HG02973 (cell line): Measurements from ENCODE around the gene RNF175.

Experiments
- ATAC-seq: cut with Tn5 transposase; IDR thresholded peaks from one replicate; pipeline ENCODE4 v1.9.1; 2021; ENCODE audit warnings: moderate library complexity; ENCODE audit not compliant: unreplicated experiment

The RNF175 gene

DNA sequence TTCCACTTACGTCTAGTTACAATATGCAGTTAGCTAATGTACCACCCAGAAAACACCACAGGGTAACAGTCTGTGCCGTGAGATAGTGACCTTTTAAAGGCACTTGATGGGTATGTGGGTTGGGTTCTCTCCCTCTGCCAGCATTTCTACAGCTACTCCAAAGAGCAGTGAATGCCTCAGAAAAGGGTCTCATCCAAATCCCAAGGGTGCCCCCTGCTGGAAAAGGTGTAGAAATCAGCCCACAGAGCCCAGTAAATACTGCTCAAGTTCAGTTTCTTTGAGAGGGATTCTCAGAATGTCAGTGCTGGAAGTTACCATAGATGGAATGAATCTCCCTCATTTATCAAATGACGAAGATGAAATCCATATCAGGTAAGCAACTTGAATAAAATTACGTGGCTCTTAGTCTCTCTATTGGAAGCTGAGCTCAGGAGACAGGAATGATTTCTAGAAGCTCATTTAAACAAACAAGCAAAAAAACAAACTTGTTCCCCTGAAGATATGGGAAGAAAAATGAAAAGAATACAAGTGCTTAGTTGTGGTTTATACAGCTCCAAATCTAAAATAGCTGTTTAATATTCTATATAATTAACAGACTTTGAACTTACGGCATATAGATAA is 9.5 kb downstream of the RNF175 start:
- peak; percentile 89 for ATAC-seq

DNA sequence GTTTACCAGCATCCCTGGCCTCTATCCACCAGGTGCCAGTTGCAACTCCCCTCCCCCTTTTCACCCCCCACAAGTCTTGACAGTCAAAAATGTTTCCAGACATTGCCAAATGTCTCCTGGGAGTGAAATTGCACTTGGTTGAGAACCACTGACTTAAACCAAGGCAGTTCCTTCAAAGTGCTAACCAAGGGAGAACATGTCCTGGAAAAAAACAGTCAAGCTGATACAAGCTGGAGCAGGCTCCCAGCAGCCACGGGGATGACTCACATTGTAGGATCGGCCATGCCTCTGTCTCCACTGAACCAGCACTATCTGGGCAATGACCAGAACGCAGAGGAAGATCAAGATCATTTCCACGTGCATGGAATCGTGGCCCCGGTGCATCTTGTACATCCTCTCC is 11.4 kb downstream of the RNF175 start:
- ATAC-seq = no peak

DNA sequence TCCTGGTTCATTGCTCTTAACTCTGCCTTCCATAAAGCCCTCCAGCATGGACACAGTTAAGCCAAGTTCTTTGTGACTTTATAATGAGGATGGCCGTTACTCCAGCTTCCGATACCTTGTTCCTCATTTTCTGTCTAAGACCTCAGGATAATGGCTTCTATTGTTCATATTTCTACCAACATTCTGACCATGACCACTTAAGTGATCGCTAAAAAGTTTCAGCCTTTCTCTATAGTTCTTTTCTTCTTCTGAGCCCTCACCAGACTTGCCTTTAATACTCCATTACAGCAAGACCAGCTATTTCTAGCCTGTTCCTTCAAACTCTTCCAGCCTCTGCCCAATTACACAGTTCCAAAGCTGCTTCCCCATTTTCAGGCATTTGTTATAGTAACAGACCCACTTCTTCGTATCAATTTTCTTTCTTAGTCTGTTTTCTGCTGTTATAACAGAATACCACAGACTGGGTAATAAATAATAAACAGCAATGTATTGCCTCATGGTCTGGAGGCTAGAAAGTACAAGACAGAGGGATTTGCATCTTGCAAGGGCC is 12.3 kb downstream of the RNF175 start:
- ATAC-seq = no peak

DNA sequence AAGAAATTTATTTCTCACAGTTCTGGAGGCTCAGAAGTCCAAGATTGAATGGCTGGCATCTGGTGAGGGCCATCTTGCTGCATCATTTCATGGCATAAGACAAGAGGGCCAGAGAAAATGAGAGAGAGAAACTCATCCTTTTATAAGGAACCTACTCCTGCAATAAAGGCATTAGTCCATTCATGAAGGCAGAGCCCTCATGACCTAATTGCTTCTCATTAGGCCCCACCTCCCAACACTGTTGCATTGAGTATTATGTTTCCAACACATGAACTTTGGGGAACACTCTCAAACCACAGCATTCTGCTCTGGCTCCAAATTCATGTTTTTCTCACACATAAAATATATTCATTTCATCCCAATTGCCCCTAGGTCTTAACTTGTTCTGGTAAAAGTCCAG is 14.2 kb downstream of the RNF175 start:
- ATAC-seq = no peak

DNA sequence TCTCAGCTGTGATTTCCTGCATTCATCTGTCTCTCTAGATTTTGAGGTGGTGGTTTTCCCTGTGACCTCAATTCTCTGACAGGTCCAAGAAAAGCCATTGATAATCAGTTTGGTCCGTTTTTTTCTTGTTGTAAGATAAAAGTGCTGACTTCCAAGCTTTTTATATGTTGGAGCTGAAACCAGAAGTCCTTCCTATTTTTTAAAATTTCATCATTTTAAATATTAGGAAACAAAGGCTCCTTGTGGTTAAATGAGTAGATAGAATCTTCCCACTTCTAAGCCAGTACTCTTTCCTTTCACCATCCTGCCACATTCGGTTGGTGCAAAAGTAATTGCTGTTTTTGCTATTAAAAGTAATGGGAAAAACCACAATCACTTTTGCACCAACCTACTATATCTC is 18.3 kb downstream of the RNF175 start:
- no peak for ATAC-seq

GRCh38 chr4:153735906-153736461 is 23.8 kb downstream of the RNF175 start:
- ATAC-seq = no peak

DNA sequence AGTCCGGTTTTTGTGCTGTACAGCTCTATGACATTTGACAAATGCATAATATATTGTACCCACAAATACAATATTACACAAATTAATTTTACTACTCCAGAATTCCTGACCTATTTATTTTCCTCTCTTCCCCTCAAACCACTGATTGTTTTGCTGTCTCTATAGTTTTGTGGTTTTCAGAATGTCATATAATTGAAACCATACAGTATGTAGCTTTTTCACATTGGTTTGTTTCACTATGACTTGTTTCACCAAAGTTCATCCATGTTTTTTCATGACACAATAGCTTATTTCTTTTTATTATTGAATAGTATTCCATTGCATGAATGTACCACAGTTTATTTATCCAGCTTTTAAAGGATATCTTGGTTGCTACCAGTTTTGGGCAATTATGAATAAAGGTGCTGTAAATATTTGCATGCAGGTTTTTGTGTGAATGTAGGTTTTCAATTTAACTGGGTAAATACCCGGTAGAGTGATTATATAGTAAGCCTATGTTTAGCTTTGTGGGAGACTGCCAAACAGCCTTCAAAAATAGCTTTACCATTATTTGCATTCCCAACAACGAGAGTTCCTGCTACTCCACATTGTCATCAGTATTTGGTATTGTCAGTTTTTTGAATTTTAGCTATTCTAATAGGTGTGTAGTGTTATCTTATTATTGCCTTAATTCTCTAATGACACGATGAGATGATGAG is 25.9 kb downstream of the RNF175 start:
- ATAC-seq = peak; percentile 73

DNA sequence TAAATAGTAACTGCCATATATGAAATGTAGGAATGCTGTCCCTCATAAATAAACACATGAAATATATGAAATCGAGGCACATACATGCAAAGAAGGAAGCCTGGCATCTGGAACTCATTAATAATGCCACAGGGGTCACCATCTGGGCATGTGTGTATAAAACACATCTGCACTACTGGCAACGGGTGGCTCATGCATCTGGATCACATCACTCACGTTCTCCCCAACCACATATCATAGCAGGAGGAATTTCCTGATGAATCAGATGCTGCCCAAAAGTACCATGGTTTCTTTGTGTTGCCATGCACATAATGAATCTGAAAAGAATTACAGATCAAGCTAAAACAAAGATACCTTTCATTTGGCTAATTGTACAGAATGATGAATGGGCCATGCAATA is 28.6 kb downstream of the RNF175 start:
- no peak for ATAC-seq

GRCh38 chr4:153729895-153730294 is 29.9 kb downstream of the RNF175 start:
- ATAC-seq = no peak

DNA sequence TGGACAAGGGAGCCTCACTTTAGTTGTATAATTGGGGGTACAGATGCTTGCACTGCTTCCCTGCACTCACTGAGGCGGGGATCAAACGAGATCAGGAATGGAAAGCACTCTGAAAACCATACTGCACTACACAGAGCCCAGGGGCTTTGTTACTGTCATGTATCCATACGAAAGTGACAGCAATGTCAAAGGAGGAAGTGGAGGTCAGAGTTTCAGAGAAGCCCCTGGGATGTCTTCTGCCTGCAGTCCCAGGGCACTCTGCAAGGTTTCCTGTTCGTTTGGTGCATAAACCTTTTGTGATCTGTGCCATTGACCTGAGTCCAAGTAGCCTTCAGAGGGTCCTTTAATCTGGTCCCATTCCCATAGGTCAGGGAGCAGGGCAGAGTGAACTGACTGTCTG is 31.2 kb downstream of the RNF175 start:
- ATAC-seq = peak; percentile 64

DNA sequence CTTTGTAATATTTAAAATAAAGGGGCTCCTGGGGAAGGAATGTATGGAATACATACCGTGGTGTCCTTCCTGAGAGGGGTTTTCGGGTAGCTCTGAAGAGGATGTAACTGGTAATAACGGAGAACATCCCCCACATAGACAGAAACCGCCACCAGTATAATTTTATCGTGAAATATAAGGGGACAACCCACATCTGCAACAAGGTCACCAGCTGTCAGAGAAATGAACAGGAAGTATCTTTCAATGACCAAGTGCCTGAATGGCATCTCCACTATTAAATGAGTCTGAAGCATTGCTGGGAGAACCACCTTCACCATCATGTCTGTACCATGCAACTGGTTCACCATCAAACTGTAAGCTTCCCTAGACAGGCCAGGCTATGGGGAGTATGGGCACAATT is 31.7 kb downstream of the RNF175 start:
- no peak for ATAC-seq

DNA sequence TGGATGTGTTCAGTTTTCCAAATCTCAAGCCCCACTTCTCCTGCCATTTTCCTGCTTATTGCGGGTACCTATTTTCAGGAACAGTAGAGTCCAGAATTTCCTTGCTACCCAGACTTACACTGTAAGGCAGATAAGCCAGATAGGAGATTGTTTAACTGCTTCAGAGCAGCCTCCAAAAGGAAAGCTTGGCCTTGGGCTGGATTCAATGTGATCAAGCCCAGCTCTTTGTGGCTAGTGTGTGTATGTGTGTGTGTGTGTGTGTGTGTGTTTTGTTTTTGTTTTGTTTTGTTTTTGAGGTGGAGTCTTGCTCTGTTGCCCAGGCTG is 34.0 kb downstream of the RNF175 start:
- no peak for ATAC-seq

DNA sequence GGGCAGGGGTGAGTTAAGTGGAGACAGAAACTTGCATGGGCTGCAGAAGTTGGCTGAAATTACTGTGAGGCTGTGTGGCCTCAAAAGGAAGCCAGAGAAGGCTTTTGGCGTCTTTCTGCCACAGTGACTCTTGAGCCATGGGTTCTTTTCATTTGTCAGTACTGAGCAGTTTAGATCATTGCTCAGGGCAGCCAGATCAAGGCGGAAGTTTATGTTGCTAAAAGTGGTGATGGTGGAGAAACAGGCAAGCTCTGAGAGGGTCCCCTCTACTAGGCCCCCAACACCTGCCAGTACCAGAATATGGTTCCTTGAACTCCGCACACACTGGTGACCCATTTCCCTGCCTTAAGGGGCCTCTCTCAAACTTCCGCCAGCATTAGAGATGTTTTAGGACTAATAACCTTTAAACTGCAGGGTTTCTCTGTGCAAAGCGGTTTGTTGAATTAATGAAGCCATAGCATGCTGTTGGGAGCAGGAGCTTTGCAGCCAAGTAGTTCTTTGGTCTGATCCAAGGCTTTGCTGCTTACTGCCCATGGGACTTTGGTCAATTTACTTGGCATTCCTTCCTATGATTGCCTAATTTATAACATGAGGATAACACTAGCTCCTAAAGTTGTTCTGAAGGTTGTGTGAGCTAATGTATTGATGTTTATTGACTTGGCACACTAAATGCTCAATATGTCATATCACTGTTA is 34.5 kb downstream of the RNF175 start:
- no peak for ATAC-seq

DNA sequence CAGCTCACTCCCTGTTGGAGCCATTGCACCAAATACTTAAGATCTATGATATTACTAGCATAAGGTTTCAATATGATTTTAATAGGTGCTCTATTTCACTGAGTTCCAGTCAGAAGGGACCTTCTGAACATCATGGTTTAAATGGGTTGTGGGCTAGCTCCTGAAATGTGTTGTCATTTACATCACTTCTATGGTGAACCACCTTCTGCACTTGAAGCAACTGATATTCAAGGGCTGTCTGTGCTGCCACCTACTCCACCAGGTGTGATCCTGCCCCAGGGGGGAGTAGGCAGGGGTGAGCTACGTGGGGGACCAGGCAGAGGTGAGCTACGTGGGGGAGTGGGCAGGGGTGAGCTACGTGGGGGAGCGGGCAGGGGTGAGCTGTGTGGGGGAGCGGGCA is 35.2 kb downstream of the RNF175 start:
- ATAC-seq = no peak

- no peak for ATAC-seq
Measured at GRCh38 chr4:153722036-153722435, 37.8 kb downstream of the RNF175 start.

DNA sequence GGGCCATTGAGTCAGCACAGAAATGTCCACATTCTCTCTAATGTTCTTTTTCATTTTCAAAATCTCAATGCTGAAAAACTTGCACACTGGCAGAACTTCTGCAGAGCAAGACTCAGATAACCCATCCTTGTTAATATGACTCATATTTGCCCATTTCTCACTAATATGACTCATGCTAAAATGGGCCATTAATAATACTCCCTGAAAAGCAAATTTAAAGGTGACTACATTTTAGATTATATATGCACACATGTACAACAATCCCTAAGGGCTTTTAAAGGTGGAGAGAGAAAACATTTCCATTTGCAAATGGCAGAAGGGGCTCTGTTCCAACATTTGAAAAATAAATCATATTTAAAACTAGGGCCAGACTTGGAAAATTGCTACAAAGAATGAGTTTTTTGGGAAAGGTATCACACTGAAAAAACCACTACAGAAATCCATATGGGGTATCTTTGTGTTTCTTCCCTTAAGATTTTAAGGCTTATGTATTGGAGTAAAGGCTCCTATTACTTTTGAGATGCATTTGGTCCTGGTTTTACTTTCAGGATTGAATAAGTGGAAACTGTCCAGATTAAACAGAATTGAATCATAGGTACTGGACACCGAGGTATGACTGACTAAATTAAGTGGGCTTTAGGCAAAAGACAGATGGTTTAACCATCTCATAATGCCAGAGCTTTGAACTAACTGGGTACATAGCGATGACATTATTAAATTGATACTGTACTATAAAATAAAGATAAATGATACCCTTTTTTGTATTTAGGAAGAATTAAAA is 45.8 kb downstream of the RNF175 start:
- no peak for ATAC-seq

DNA sequence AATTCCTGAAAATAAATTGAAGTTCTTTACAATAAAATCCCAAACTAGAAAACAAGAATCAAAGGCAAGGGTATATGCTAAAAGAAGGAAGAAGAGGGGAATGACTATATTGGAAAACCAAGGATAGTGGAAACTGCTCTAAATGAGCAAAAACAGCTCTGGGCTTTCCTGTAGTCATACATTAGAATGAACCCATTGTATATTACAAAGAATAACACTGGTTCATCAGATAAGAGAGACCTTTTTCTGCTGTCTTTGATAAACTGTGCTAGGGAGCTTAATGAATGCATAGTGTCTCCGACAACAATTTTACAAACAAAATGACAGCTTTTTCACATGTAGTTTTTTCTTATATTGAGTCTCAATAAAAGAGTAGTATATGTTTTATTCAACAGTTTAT is 49.1 kb downstream of the RNF175 start:
- no peak for ATAC-seq

- ATAC-seq = peak; percentile 17
Measured at GRCh38 chr4:153706519-153706918, 53.3 kb downstream of the RNF175 start.

- ATAC-seq = peak; percentile 79
Measured at GRCh38 chr4:153705743-153706468, 53.9 kb downstream of the RNF175 start.

- ATAC-seq = no peak
Measured at GRCh38 chr4:153704522-153704921, 55.3 kb downstream of the RNF175 start.
